ENCODE data around the gene TYMP.
A peak's percentile ranks its signal among the peaks of the same experiment; 100 is the strongest.

TYMP gene

GRCh38 chr22:50505776-50506610, 23.8 kb downstream of the TYMP start:
- no peak for DNase-seq

- no peak for DNase-seq
Observed at GRCh38 chr22:50505276-50505775, 24.5 kb downstream of the TYMP start.

- DNase-seq, result no peak
Observed at GRCh38 chr22:50504369-50505211, 25.2 kb downstream of the TYMP start.

GRCh38 chr22:50503475-50504145, 26.2 kb downstream of the TYMP start:
- DNase-seq, result no peak

- no peak for DNase-seq
Observed at GRCh38 chr22:50502628-50503474, 27.0 kb downstream of the TYMP start.

- DNase-seq, result no peak
Observed at GRCh38 chr22:50502096-50502495, 27.7 kb downstream of the TYMP start.

GRCh38 chr22:50500452-50500851, 29.4 kb downstream of the TYMP start:
- DNase-seq, result no peak

- DNase-seq, result peak in 32 of 51 donors; percentile 8 to 65 (median 33)
Observed at GRCh38 chr22:50498322-50498890, 31.4 kb downstream of the TYMP start.

- DNase-seq, result no peak
Observed at GRCh38 chr22:50497093-50497492, 32.7 kb downstream of the TYMP start.

GRCh38 chr22:50490531-50491308, 39.1 kb downstream of the TYMP start:
- DNase-seq, result no peak

GRCh38 chr22:50489363-50490243, 40.2 kb downstream of the TYMP start:
- no peak for DNase-seq

GRCh38 chr22:50488886-50489285, 40.9 kb downstream of the TYMP start:
- no peak for DNase-seq

GRCh38 chr22:50488006-50488677, 41.7 kb downstream of the TYMP start:
- no peak for DNase-seq

GRCh38 chr22:50487290-50488005, 42.4 kb downstream of the TYMP start:
- no peak for DNase-seq

- DNase-seq, result no peak
Observed at GRCh38 chr22:50486561-50487289, 43.1 kb downstream of the TYMP start, which contains the start of gene MIOX. TSS of gene MIOX (plus strand) at chr22:50486859. CDS start at chr22:50486898, 39 bp downstream.

All from hypothalamus (tissue), 51 donors.